Mucosa of gallbladder (tissue), 1 donor: Measurements from ENCODE around the gene ZNF628. TPM values are rescaled to one million over a fixed set of nuclear protein-coding genes. Genes with fewer than 3 reads are reported as not detected.

Experiments used
- DNase-seq: peaks from one replicate; pipeline ENCODE4 v3.0.0-alpha.2; 2020; ENCODE audit warnings: low spot score
- total RNA-seq: library from RNA; stranded (reverse); gene quantifications from one replicate; pipeline ENCODE4 v1.2.1, GENCODE V29; 2021
- donor health status: DM: no; HTN: no; CAD: no.

Gene ZNF628
- total RNA-seq, 1 donor from 2014 or later, result 10.7 TPM

DNA sequence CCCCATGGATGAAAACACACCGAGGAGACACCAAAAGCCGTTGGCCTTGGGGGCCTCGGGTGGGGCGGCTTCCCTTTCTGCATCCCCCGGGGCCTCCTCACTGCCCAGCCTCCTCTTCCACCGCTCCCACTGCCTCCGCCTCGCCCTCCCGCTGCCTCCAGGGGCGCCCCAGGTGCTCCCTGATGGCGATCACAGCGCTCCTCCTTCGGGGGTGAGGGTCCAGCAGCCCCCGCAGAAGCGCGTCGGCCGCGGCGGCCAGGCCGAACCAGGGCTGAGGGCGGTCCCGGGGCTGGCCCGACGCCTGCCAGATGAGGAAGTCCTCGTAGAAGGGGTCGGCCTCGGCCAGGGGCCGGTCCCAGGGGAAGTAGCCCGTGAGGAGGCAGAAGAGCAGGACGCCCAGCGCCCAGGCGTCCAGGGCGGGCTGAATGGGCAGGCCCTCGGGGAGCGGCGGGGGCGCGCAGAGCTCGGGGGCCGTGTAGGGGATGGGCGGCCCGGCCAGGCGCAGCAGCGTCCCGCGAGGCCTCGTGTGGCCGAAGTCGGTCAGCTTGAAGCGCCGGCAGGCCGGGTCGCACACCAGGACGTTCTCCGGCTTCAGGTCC lies 53.3 kb downstream of the ZNF628 start:
- no peak for DNase-seq

DNA sequence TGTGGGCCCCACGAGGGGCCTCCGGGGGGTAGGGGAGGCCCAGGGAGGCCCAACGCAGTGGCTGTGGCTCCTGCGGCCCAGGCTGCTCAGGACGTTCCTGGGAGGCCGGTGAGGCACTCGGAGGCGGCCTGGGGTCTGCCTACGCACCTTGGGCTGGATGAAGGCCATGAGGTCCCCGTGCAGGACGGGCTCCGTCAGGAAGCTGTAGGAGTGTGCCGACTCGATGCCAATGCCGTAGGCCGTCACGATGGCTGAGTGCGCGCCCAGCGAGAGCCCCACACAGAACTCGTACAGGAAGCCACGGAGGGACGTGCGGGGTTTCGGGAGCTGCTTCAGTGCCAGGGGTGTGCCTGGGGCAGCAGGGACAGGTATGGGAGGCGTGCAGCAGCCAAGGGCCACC lies 54.6 kb downstream of the ZNF628 start:
- DNase-seq, result no peak

Other genes starting within 250 kb of the ZNF628 start
- gene TMEM86B, start 247.9 kb upstream of the ZNF628 start, total RNA-seq, result 193 TPM
- gene PPP6R1, start 217.6 kb upstream of the ZNF628 start, total RNA-seq, result 108 TPM
- gene HSPBP1, start 196.5 kb upstream of the ZNF628 start, total RNA-seq, result 28.8 TPM
- gene BRSK1, start 192.6 kb upstream of the ZNF628 start, total RNA-seq, result 5.2 TPM
- gene TMEM150B, start 151.3 kb upstream of the ZNF628 start, total RNA-seq, result 10.1 TPM
- 24.9 TPM for gene KMT5C, start 136.7 kb upstream of the ZNF628 start, total RNA-seq
- gene COX6B2, start 121.9 kb upstream of the ZNF628 start, total RNA-seq, result not detected
- gene GARIN5B, start 113.4 kb upstream of the ZNF628 start, total RNA-seq, result not detected
- 0.69 TPM for gene IL11, start 106.2 kb upstream of the ZNF628 start, total RNA-seq
- gene TMEM190, start 99.8 kb upstream of the ZNF628 start, total RNA-seq, result not detected
- gene TMEM238, start 92.3 kb upstream of the ZNF628 start, total RNA-seq, result 39.9 TPM
- gene RPL28, start 90.7 kb upstream of the ZNF628 start, total RNA-seq, result 1,612 TPM
- 26.4 TPM for gene UBE2S, start 68.8 kb upstream of the ZNF628 start, total RNA-seq
- gene SHISA7, start 33.3 kb upstream of the ZNF628 start, total RNA-seq, result not detected
- gene ISOC2, start 15.0 kb upstream of the ZNF628 start, total RNA-seq, result 53.5 TPM
- not detected for gene C19orf85, start 11.9 kb upstream of the ZNF628 start, total RNA-seq
- gene NAT14, start 8.6 kb downstream of the ZNF628 start, total RNA-seq, result 23.1 TPM
- 49.7 TPM for gene SSC5D, start 11.8 kb downstream of the ZNF628 start, total RNA-seq
- gene SBK2, start 60.5 kb downstream of the ZNF628 start, total RNA-seq, result not detected
- 0.20 TPM for gene SBK3, start 68.9 kb downstream of the ZNF628 start, total RNA-seq
- 35.0 TPM for gene ZNF579, start 104.2 kb downstream of the ZNF628 start, total RNA-seq
- gene FIZ1, start 122.9 kb downstream of the ZNF628 start, total RNA-seq, result 22.7 TPM
- gene ZNF524, start 123.7 kb downstream of the ZNF628 start, total RNA-seq, result 37.8 TPM
- gene ZNF865, start 129.0 kb downstream of the ZNF628 start, total RNA-seq, result 21.6 TPM
- 13.0 TPM for gene ZNF784, start 147.9 kb downstream of the ZNF628 start, total RNA-seq
- 47.3 TPM for gene ZNF580, start 164.4 kb downstream of the ZNF628 start, total RNA-seq
- gene ZNF581, start 167.0 kb downstream of the ZNF628 start, total RNA-seq, result 22.2 TPM
- gene CCDC106, start 171.6 kb downstream of the ZNF628 start, total RNA-seq, result 18.4 TPM
- 202 TPM for gene U2AF2, start 178.4 kb downstream of the ZNF628 start, total RNA-seq
- gene EPN1, start 198.6 kb downstream of the ZNF628 start, total RNA-seq, result 172 TPM